GM18867 (cell line): ENCODE data around the gene GLCE.

Experiments used
- ATAC-seq: cut with Tn5 transposase; IDR thresholded peaks from one replicate; pipeline ENCODE4 v1.9.1; 2021; ENCODE audit warnings: mild to moderate bottlenecking, moderate library complexity; ENCODE audit not compliant: unreplicated experiment

Gene GLCE

GRCh38 chr15:69194025-69194827, 33.8 kb downstream of the GLCE start:
- ATAC-seq = no peak

GRCh38 chr15:69194854-69195253, 34.4 kb downstream of the GLCE start:
- no peak for ATAC-seq

- no peak for ATAC-seq
Measured at GRCh38 chr15:69200832-69201745, 40.7 kb downstream of the GLCE start.

GRCh38 chr15:69206079-69206478, 45.6 kb downstream of the GLCE start:
- ATAC-seq = no peak

GRCh38 chr15:69209661-69210060, 49.2 kb downstream of the GLCE start:
- ATAC-seq = no peak

- ATAC-seq = no peak
Measured at GRCh38 chr15:69210574-69210973, 50.1 kb downstream of the GLCE start.

GRCh38 chr15:69213786-69214185, 53.4 kb downstream of the GLCE start:
- ATAC-seq = no peak

GRCh38 chr15:69215314-69216035, 55.0 kb downstream of the GLCE start:
- no peak for ATAC-seq

GRCh38 chr15:69217381-69217780, 56.9 kb downstream of the GLCE start:
- ATAC-seq = peak; percentile 60

- ATAC-seq = no peak
Measured at GRCh38 chr15:69219690-69220089, 59.3 kb downstream of the GLCE start.

GRCh38 chr15:69222002-69222474, 61.6 kb downstream of the GLCE start:
- ATAC-seq = no peak

- no peak for ATAC-seq
Measured at GRCh38 chr15:69223083-69223813, 62.8 kb downstream of the GLCE start.

- ATAC-seq = no peak
Measured at GRCh38 chr15:69224383-69224782, 63.9 kb downstream of the GLCE start.

GRCh38 chr15:69225355-69226022, 65.1 kb downstream of the GLCE start:
- ATAC-seq = no peak

- no peak for ATAC-seq
Measured at GRCh38 chr15:69226023-69226355, 65.6 kb downstream of the GLCE start.

- ATAC-seq = no peak
Measured at GRCh38 chr15:69232144-69232543, 71.7 kb downstream of the GLCE start.

GRCh38 chr15:69232765-69233164, 72.3 kb downstream of the GLCE start:
- ATAC-seq = no peak

GRCh38 chr15:69234676-69235075, 74.2 kb downstream of the GLCE start:
- ATAC-seq = no peak

- ATAC-seq = no peak
Measured at GRCh38 chr15:69236505-69236904, 76.1 kb downstream of the GLCE start.

GRCh38 chr15:69237718-69238117, 77.3 kb downstream of the GLCE start:
- no peak for ATAC-seq
